DOHH2 (cell line): ENCODE data around the gene ABLIM2.

Experiments
- H3F3A ChIP-seq: fragments of 200-600 bp; sonication (generic), shearing (Covaris generic); 2 replicates; pipeline ENCODE4 v1.6.0; 2016; ENCODE audit warnings: antibody characterized with exemption, mild to moderate bottlenecking; ENCODE audit not compliant: control insufficient read depth, insufficient read depth
- H3K27ac ChIP-seq: fragments of 200-600 bp; sonication (generic); 2 replicates; pipeline ENCODE4 v1.5.1; 2014; ENCODE audit warnings: low read depth, mild to moderate bottlenecking, low read length, moderate library complexity
- H3K27me3 ChIP-seq: fragments of 200-600 bp; sonication (generic); 2 replicates; pipeline ENCODE4 v1.6.1; 2014; ENCODE audit warnings: mild to moderate bottlenecking, low read length, mixed read lengths; ENCODE audit not compliant: control insufficient read depth
- H3K36me3 ChIP-seq: fragments of 200-600 bp; sonication (generic); 2 replicates; pipeline ENCODE4 v1.6.1; 2014; ENCODE audit warnings: mild to moderate bottlenecking, low read length, moderate library complexity, mixed read lengths; ENCODE audit not compliant: control insufficient read depth
- H3K4me1 ChIP-seq: fragments of 200-600 bp; sonication (generic); 2 replicates; pipeline ENCODE4 v1.6.1; 2014; ENCODE audit warnings: mild to moderate bottlenecking, low read length, mixed read lengths; ENCODE audit not compliant: control insufficient read depth
- H3K4me2 ChIP-seq: fragments of 200-600 bp; sonication (generic); 2 replicates; pipeline ENCODE4 v1.6.0; 2014; ENCODE audit warnings: mild to moderate bottlenecking, low read length, moderate library complexity
- H3K4me3 ChIP-seq: fragments of 200-600 bp; sonication (generic); 2 replicates; pipeline ENCODE4 v1.5.1; 2014; ENCODE audit warnings: mild to moderate bottlenecking, low read length, mixed read lengths
- H3K79me2 ChIP-seq: fragments of 200-600 bp; sonication (generic); 2 replicates; pipeline ENCODE4 v1.6.1; 2014; ENCODE audit warnings: mild to moderate bottlenecking, low read length, mixed read lengths; ENCODE audit not compliant: control insufficient read depth
- H3K9me2 ChIP-seq: fragments of 200-600 bp; sonication (generic); replicated peaks from 2 replicates; pipeline ENCODE4 v1.6.1; 2014; ENCODE audit warnings: mild to moderate bottlenecking, low read length, mixed read lengths; ENCODE audit not compliant: control insufficient read depth
- H3K9me3 ChIP-seq: fragments of 200-600 bp; sonication (generic); 2 replicates; pipeline ENCODE4 v1.6.1; 2014; ENCODE audit warnings: antibody characterized with exemption, low read length, mixed read lengths; ENCODE audit not compliant: control insufficient read depth, insufficient read depth
- H4K20me1 ChIP-seq: fragments of 200-600 bp; sonication (generic); 2 replicates; pipeline ENCODE4 v1.6.0; 2014; ENCODE audit warnings: low read depth, mild to moderate bottlenecking, antibody characterized with exemption, low read length, moderate library complexity; ENCODE audit not compliant: control insufficient read depth, insufficient read depth
- CTCF ChIP-seq: fragments of 200-600 bp; sonication (generic); IDR thresholded peaks from one replicate; pipeline ENCODE4 v1.5.1; 2014; ENCODE audit warnings: antibody characterized with exemption, mild to moderate bottlenecking, low read depth, low read length; ENCODE audit not compliant: poor library complexity, severe bottlenecking
- EZH2phosphoT487 ChIP-seq: fragments of 200-600 bp; sonication (generic); IDR thresholded peaks from 2 replicates; pipeline ENCODE4 v1.6.1; 2017; ENCODE audit warnings: borderline replicate concordance, mild to moderate bottlenecking, antibody characterized with exemption, low read length, moderate library complexity, mixed read lengths

The ABLIM2 gene

GRCh38 chr4:7941965-7942496 lies 216.6 kb downstream of the ABLIM2 start:
- Histone ChIP-seq H3K36me3 (no peaks in the 10 kb centered on the region), H3K4me2 (no peak overlapping the region), H3K27ac (no peak overlapping the region)

GRCh38 chr4:7941111-7941964 lies 217.3 kb downstream of the ABLIM2 start:
- H3K9me2 ChIP-seq, result no peaks in the 10 kb centered on the region
- no peak overlapping the region for H3K4me3 ChIP-seq
- no peaks in the 10 kb centered on the region for H3K36me3 ChIP-seq
- H3F3A ChIP-seq, result no peaks in the 10 kb centered on the region
- TF ChIP-seq EZH2phosphoT487 (no peak), CTCF (no peak)
- H3K4me2 ChIP-seq, result no peak overlapping the region
- no peaks in the 10 kb centered on the region for H3K79me2 ChIP-seq
- H3K27ac ChIP-seq, result no peak overlapping the region
- no peaks in the 10 kb centered on the region for H3K4me1 ChIP-seq
- H3K9me3 ChIP-seq, result no peaks in the 10 kb centered on the region
- no peaks in the 10 kb centered on the region for H4K20me1 ChIP-seq
- H3K27me3 ChIP-seq, result peaks cover 6% of the 10 kb centered on the region

More at GRCh38 chr4:7941965-7942496, 216.6 kb downstream of the ABLIM2 start:
- Histone ChIP-seq H3K79me2 (no peaks in the 10 kb centered on the region), H3K9me2 (no peaks in the 10 kb centered on the region), H4K20me1 (no peaks in the 10 kb centered on the region), H3F3A (no peaks in the 10 kb centered on the region), H3K9me3 (no peaks in the 10 kb centered on the region), H3K27me3 (peaks cover 4% of the 10 kb centered on the region), H3K4me1 (no peaks in the 10 kb centered on the region), H3K4me3 (no peak overlapping the region)
- TF ChIP-seq EZH2phosphoT487 (no peak), CTCF (no peak)

- H3K4me1 ChIP-seq, result no peaks in the 10 kb centered on the region
- H3K27ac ChIP-seq, result no peak within 1 kb of the TSS
Observed at GRCh38 chr4:7939377-7940108, 219.1 kb downstream of the ABLIM2 start, which contains the start of gene AFAP1. TSS of gene AFAP1 (minus strand) at chr4:7939861. CDS start at chr4:7872078, 67,783 bp downstream.

More at GRCh38 chr4:7939377-7940108, 219.1 kb downstream of the ABLIM2 start, which contains the start of gene AFAP1:
- Histone ChIP-seq H3K9me3 (no peaks in the 10 kb centered on the region), H3F3A (no peaks in the 10 kb centered on the region), H3K36me3 (no peaks in the 10 kb centered on the region), H4K20me1 (no peaks in the 10 kb centered on the region), H3K4me2 (peak within 1 kb of the TSS; percentile 42), H3K79me2 (no peaks in the 10 kb centered on the region), H3K4me3 (no peak within 1 kb of the TSS), H3K9me2 (no peaks in the 10 kb centered on the region), H3K27me3 (peaks cover 9% of the 10 kb centered on the region)
- TF ChIP-seq CTCF, result no peak
